BLaER1 (cell line): Measurements from ENCODE around the gene MRPL21.

Source experiments
- H3K27ac ChIP-seq: shearing (Covaris generic); formaldehyde crosslinking; 2 replicates; pipeline ENCODE4 v1.8.1; 2022
- H3K27me3 ChIP-seq: shearing (Covaris generic); formaldehyde crosslinking; 2 replicates; pipeline ENCODE4 v1.8.1; 2022
- H3K36me3 ChIP-seq: shearing (Covaris generic); formaldehyde crosslinking; 2 replicates; pipeline ENCODE4 v1.8.1; 2022
- H3K4me1 ChIP-seq: shearing (Covaris generic); formaldehyde crosslinking; 2 replicates; pipeline ENCODE4 v1.8.1; 2022
- H3K4me2 ChIP-seq: shearing (Covaris generic); formaldehyde crosslinking; 2 replicates; pipeline ENCODE4 v1.8.1; 2022
- H3K4me3 ChIP-seq: shearing (Covaris generic); formaldehyde crosslinking; 2 replicates; pipeline ENCODE4 v1.8.1; 2022
- H3K9ac ChIP-seq: shearing (Covaris generic); formaldehyde crosslinking; 2 replicates; pipeline ENCODE4 v1.8.1; 2022
- H3K9me3 ChIP-seq: shearing (Covaris generic); formaldehyde crosslinking; 2 replicates; pipeline ENCODE4 v1.8.1; 2022
- H4K20me1 ChIP-seq: shearing (Covaris generic); formaldehyde crosslinking; 2 replicates; pipeline ENCODE4 v1.8.1; 2022
- Cebpa-rat ChIP-seq: shearing (Covaris generic); IDR thresholded peaks from 2 replicates; pipeline ENCODE4 v1.8.1; 2022

The MRPL21 gene

DNA sequence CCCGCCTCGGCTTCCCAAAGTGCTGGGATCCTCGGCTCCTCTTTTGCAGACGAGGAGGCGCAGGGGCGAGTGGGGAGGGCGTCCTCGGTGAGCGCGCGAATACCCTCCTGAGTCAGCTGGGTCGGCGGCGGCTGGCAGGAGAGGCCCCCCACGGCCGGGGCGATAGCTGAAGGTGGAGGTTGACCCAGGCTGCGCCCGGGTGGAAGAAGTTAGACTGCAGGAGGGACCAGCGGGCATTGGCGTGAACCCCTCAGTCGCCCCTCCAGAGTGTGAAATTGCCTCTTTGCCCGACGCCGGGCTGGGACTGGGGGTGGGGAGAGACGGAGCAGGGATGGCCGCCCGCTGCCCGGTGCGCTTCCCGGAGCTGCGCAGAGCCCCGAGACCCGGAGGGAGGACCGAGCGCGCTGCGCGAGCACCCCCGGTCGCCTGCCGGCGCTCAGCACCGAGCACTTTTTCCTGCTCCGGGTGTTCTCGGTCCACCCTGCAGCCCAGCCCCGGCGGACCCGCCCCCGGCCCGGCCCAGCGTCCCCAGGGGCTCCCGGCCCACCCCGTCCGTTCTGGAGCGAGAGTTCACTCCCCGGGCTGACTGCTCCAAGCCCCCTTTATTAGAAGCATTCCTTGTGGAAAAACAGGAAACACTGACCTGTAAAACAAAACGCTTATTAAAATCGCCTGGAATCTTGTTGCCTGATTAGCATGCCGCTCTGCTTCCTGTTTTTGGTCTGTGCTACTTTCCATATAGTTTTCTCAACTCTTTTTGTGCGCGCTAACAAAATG is 48.2 kb downstream of the MRPL21 start:
- Histone ChIP-seq H3K27me3 (peaks cover 64% of the 10 kb centered on the region), H3K36me3 (no peaks in the 10 kb centered on the region), H3K9me3 (peaks cover 10% of the 10 kb centered on the region; the same call in 1 of the 2 replicates), H3K4me2 (peak overlapping the region; percentile 76), H3K4me3 (peak overlapping the region; percentile 56), H4K20me1 (peaks cover 18% of the 10 kb centered on the region), H3K9ac (no peak overlapping the region), H3K27ac (no peak overlapping the region), H3K4me1 (peaks cover 9% of the 10 kb centered on the region)
- TF ChIP-seq Cebpa-rat = no peak

DNA sequence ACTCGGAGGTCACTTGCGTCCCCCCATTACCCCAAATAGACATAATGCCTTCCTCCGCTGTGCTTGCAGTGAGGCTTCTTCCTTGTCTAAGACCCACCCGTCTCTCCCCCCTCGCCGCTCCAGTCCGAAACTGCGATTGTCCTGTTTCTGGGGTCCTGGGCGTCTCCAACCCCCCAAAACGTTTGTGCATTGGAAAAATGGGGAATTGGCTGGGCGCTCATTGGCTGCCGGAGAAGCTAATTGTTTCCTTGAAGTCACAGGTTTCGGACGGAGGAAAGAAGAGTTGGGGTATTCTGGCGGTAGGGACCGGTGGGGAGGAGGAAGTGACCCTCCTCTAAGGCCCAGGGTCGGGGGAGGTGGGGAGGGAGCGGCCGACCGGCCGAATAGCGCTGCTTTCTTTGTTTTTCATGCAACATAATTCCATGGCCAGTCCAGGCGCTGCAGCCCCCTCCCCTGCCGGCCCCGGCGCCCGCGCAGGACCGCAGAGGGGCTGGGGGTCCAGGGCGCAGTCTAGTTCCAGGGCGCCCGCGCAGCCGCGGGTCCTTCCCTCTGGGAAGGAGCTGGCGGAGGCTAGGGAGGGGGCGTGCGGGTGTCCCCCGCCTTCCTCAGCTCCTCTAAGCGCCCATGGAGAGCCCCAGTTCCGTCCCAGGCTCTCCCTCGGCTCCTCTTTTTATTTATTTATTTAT is 49.2 kb downstream of the MRPL21 start:
- Histone ChIP-seq H3K27me3 (peaks cover 64% of the 10 kb centered on the region), H3K27ac (no peak overlapping the region), H3K36me3 (no peaks in the 10 kb centered on the region), H3K9me3 (peaks cover 3% of the 10 kb centered on the region; the same call in 1 of the 2 replicates), H4K20me1 (peaks cover 18% of the 10 kb centered on the region), H3K9ac (no peak overlapping the region), H3K4me3 (0 out of 2 replicates have a peak overlapping the region, but pooled peaks have one; percentile 56), H3K4me1 (peaks cover 9% of the 10 kb centered on the region), H3K4me2 (no peak overlapping the region)
- no peak for TF ChIP-seq Cebpa-rat

DNA sequence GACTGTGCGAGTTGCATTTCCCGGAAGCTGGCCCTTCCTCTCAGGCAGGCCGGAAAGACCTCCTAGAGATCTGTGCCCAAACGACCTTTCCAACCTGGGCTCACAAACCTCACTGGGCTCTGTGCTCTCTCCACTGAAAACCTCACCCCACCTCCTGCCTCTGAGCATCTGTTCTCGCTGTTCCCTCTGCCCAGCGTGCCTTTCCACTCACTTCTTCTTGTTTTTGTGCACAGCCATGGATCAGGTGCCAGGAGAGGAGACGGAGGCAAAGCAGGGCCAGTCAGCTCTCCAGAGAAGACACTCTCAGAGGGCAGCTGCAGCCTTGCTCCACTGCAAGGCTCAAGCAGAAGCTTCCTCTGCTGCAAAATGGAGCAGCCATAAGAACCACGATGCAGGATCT is 51.0 kb downstream of the MRPL21 start:
- Histone ChIP-seq H3K9me3 (no peaks in the 10 kb centered on the region), H3K36me3 (no peaks in the 10 kb centered on the region), H3K4me3 (no peak overlapping the region), H3K9ac (no peak overlapping the region), H3K27ac (no peak overlapping the region), H3K4me1 (peaks cover 9% of the 10 kb centered on the region), H3K27me3 (peaks cover 59% of the 10 kb centered on the region), H3K4me2 (no peak overlapping the region), H4K20me1 (peaks cover 18% of the 10 kb centered on the region)
- TF ChIP-seq Cebpa-rat = no peak

DNA sequence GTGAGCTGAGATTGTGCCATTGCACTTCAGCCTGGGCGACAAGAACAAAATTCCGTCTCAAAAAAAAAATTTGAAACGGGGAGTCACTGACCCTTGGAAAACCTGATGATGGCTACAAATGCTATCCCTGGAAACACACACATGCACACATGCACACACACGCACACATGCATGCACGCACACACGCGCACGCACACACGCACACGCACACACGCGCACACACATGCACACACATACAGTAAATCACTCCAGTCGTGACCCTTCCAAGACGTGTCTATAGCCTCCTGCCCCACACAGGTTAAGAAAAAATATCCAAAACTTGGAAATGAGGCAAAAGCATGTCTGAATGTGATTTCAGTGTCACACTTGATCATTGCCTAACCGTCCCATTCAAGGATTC is 55.2 kb downstream of the MRPL21 start:
- H3K9me3 ChIP-seq = no peaks in the 10 kb centered on the region
- H3K4me3 ChIP-seq = no peak overlapping the region
- H4K20me1 ChIP-seq = no peaks in the 10 kb centered on the region
- no peaks in the 10 kb centered on the region for H3K36me3 ChIP-seq
- no peak overlapping the region for H3K4me2 ChIP-seq
- H3K27me3 ChIP-seq = peaks cover 17% of the 10 kb centered on the region
- H3K4me1 ChIP-seq = peaks cover 24% of the 10 kb centered on the region
- no peak overlapping the region for H3K9ac ChIP-seq
- no peak for TF ChIP-seq Cebpa-rat
- no peak overlapping the region for H3K27ac ChIP-seq

DNA sequence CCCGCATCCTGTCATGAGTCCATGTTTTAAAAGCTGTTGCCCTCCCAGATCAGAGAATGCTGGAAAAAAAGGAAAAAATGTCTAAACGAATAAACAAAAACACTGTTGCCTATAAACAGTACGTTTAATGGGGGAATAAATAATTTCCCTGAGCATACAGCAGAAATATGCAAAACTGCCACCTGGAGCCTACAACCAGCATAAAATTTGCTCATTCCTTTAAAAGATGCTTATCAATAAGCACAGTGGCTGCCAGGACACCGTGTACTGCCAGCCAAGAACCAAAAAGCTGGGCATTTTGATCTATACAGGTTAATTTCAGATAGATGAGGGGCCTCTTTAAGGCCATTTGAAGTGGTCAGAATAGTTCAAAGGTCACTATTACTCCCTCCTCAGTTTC is 56.2 kb downstream of the MRPL21 start:
- peaks cover 6% of the 10 kb centered on the region; the same call in 1 of the 2 replicates for H3K27me3 ChIP-seq
- no peaks in the 10 kb centered on the region for H3K36me3 ChIP-seq
- H3K9me3 ChIP-seq = no peaks in the 10 kb centered on the region
- peaks cover 34% of the 10 kb centered on the region for H3K4me1 ChIP-seq
- no peaks in the 10 kb centered on the region for H4K20me1 ChIP-seq
- no peak overlapping the region for H3K27ac ChIP-seq
- no peak overlapping the region for H3K9ac ChIP-seq
- TF ChIP-seq Cebpa-rat = no peak
- H3K4me2 ChIP-seq = no peak overlapping the region
- H3K4me3 ChIP-seq = no peak overlapping the region

DNA sequence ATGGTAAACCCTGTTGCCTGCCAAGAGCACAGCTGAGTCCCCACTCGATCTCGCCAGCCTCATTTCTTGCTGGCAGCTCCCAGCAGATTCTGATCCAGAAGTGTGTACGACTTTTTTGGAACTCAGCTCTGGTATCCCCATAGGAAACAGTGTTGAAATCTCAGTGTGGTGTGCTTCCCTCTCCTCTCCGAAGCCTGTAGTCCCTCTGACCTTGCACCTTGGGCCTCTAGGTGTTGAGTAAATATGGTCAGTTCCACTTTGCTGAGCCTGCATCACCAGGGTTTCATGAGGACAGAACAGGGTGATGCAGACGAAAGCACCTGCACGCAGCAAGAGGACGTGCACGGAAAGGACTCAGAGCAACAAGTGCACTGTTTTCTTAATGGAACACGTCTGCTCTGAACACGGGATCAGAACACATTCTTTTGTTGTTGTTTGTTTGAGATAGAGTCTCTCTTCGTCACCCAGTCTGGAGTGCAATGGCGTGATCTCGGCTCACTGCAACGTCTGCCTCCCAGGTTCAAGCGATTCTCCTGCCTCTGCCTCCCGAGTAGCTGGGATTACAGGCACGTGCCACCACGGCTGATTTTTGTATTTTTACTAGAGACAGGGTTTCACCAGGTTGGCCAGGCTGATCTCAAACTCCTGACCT is 58.2 kb downstream of the MRPL21 start:
- peaks cover 42% of the 10 kb centered on the region for H3K4me1 ChIP-seq
- TF ChIP-seq Cebpa-rat = no peak
- H4K20me1 ChIP-seq = no peaks in the 10 kb centered on the region
- H3K9me3 ChIP-seq = no peaks in the 10 kb centered on the region
- no peak overlapping the region for H3K4me3 ChIP-seq
- H3K4me2 ChIP-seq = peak overlapping the region; percentile 98
- no peaks in the 10 kb centered on the region for H3K36me3 ChIP-seq
- no peak overlapping the region for H3K27ac ChIP-seq
- no peak overlapping the region for H3K9ac ChIP-seq
- no peaks in the 10 kb centered on the region for H3K27me3 ChIP-seq

DNA sequence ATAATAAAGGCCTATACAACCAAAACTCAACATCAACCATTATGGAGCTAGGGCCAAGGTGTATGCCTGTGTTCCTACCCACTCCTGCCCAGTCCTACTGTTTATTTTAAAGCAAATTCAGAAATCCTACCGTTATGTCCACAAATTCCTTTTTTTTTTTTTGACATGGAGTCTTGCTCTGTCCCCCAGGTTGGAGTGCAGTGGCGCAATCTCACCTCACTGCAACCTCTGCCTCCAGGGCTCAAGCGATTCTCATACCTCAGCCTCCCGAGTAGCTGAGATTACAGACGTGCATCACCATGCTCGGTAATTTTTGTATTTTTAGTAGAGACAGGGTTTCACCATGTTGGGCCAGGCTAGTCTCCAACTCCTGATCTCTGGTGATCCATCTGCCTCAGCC is 58.8 kb downstream of the MRPL21 start:
- Histone ChIP-seq H3K36me3 (no peaks in the 10 kb centered on the region), H3K9me3 (no peaks in the 10 kb centered on the region), H3K4me2 (peak overlapping the region; percentile 98), H3K27ac (no peak overlapping the region), H3K4me3 (no peak overlapping the region), H3K9ac (no peak overlapping the region), H4K20me1 (no peaks in the 10 kb centered on the region; the same call in 1 of the 2 replicates), H3K27me3 (no peaks in the 10 kb centered on the region), H3K4me1 (peaks cover 48% of the 10 kb centered on the region)
- no peak for TF ChIP-seq Cebpa-rat

DNA sequence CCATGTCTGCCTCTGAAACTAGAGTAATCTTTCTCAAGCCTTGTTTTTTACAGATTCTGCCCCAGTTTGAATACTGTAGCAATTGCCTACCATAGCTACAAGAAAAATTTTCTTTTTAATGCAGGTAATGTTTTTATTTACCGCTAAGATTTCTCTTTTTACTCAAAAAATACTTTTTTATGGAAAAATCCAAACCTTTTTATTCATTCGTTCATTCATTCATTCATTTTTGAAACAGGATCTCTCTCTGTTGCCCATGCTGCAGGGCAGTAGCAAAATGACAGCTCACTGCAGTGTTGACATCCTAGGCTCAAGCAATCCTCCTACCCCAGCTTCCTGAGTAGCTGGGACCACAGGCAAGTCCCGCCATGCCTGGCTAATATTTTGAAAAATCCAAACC is 59.3 kb downstream of the MRPL21 start:
- no peak for TF ChIP-seq Cebpa-rat
- Histone ChIP-seq H3K27me3 (no peaks in the 10 kb centered on the region), H3K4me1 (peaks cover 52% of the 10 kb centered on the region), H3K4me3 (peak overlapping the region; percentile 93), H3K36me3 (no peaks in the 10 kb centered on the region), H3K4me2 (peak overlapping the region; percentile 98), H3K27ac (peak overlapping the region; percentile 96; the same call in 1 of the 2 replicates), H4K20me1 (no peaks in the 10 kb centered on the region; the same call in 1 of the 2 replicates), H3K9me3 (no peaks in the 10 kb centered on the region), H3K9ac (peak overlapping the region; percentile 91; the same call in 1 of the 2 replicates)

DNA sequence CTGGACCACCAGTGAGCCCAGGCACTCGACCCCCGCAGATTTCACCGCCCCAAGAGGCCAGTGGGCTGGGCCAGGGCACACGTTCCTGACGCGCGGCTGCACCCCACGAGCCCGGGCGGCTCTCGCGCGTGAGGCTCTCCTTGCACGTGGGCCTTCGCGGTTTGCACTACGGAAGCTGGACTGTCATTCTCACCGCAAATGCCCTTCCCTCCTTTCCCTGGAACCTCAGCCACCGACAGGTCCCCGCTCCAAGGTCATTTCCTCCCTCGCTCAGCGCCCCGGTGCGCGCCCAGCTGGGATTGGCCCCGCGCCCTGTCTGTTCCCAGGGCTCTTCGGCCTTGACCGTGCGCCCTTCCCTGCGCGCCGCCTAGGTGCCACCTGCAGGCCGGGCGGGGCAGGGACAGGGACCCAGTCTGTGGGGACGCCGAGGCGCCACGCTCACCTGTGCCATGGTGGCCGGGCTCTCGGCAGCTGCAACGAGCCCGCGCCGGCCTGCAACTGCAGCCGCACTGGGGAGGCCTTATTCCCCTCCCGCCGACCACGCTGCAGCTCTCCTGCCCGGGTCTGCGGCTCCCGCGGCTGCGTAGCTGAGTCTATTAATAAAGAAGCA is 59.8 kb downstream of the MRPL21 start:
- peak overlapping the region; percentile 91 for H3K9ac ChIP-seq
- peak overlapping the region; percentile 93 for H3K4me3 ChIP-seq
- no peaks in the 10 kb centered on the region for H3K9me3 ChIP-seq
- TF ChIP-seq Cebpa-rat = no peak
- H3K27me3 ChIP-seq = no peaks in the 10 kb centered on the region
- peaks cover 52% of the 10 kb centered on the region for H3K4me1 ChIP-seq
- H3K27ac ChIP-seq = peak overlapping the region; percentile 96
- H3K4me2 ChIP-seq = peak overlapping the region; percentile 98
- H4K20me1 ChIP-seq = no peaks in the 10 kb centered on the region; the same call in 1 of the 2 replicates
- no peaks in the 10 kb centered on the region for H3K36me3 ChIP-seq
